NCI-H2107 (cell line): Measurements from ENCODE around the gene RBM6.
A peak's percentile ranks its signal among the peaks of the same experiment; 100 is the strongest.
"Not testable (repeated sequence)": the region's sequence is repeated elsewhere in the genome, so short reads cannot be mapped to it uniquely, and the experiment has no call there.

Experiments
- DNase-seq: peaks from one replicate; lab custom pipeline; 2025; lab: John Stamatoyannopoulos, UW

RBM6 gene

DNA sequence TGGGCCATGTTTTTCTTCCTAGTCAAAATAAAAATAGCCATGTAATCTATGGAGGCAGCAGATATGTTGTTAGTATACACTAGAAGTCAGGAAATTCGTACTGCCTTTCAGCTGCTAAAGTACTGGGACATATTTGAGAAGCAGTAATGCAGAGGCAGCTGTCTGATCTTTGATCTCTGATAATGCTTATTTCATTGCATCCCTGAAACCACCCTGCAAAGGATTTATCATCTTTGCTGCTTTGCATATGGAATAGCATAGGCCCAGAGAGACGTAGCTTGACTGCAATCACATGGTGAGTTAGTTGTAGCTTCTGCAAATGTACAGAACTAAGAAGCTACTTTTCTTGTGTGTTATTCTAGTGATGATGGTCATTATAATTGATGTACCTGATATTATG lies 52.4 kb downstream of the RBM6 start:
- no peak for DNase-seq

DNA sequence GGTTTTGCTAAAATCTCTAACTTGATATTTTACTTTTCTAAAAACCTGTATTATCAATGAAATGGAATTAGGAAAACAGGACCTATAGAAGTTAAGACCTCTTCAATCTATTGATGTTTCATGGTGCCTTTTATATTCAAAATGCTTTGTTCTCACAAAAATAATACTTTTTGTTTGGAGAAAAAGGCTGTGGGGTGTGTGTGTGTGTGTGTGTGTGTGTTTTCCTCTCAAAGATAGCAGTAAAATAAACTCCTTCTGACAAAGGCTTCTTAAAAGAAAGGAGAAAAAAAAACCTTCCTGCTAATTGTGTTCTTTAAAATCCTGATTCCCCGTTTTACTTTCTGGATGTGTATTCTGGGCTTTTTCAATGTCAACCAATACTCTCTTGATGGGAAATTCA lies 54.5 kb downstream of the RBM6 start:
- no peak for DNase-seq

DNA sequence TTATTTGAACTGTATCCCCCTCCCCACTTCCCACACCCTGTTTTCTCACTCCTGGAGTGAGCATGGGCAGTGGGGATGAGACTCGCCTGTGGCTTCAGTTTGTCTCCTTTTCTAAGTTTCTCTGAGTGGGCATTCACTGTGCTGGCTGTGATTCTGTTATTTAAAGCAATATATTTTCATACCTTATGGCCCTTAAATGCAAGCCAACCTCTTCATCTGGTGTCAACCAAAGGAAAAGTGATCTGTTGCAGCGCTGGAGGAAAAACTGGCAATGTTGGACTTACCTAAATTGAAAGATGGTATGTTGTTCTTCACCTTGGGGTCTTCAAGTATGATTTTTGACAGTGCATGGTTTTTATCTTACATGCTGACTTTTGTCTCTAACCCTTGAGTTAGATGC lies 56.1 kb downstream of the RBM6 start:
- DNase-seq, result no peak

- DNase-seq, result no peak
Observed at GRCh38 chr3:49997862-49998261, 57.9 kb downstream of the RBM6 start.

GRCh38 chr3:49998326-49998725 lies 58.4 kb downstream of the RBM6 start:
- DNase-seq, result no peak

DNA sequence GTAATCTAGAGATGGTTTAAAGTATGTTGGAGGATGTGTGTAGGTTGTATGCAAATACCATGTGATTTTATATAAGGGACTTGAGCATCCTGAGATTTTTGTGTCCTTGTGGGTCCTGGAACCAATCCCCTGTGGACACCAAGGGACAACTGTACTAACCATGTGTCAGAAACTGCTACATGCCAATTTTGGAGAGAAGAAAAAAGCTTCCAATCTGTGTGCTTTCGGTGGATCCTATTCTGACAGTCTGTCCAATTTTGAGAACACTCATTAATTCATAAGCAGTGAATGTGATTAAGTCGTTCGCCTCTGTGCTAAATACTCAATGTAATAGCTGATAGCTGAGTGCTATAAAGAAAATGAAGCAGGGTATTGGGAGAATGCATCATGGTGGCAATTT lies 61.6 kb downstream of the RBM6 start:
- DNase-seq, result no peak

- no peak for DNase-seq
Observed at GRCh38 chr3:50003216-50003615, 63.3 kb downstream of the RBM6 start.

GRCh38 chr3:50003824-50004223 lies 63.9 kb downstream of the RBM6 start:
- DNase-seq, result no peak

GRCh38 chr3:50008931-50009330 lies 69.0 kb downstream of the RBM6 start:
- no peak for DNase-seq

GRCh38 chr3:50010959-50011358 lies 71.0 kb downstream of the RBM6 start:
- DNase-seq, result no peak

- DNase-seq, result no peak
Observed at GRCh38 chr3:50015918-50016317, 76.0 kb downstream of the RBM6 start.

DNA sequence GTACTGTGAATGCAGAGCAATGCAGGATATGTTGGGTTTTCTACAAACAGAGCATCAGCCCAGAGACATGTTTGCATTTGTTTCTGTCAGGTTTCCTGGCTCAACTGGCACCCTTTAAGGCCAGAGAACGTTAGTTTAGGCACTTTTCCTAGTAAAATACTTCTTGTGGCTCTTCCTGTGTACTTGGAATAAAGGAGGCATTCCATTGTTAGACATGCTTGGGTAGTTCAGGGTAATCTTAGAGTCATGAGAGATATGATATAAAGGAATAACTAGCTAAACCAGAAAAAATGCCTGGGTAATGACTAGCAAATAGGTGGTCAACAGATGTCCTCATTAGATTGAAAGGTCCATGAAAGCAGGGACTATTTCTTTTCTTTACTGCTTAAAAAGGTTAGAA lies 88.4 kb downstream of the RBM6 start:
- no peak for DNase-seq

DNA sequence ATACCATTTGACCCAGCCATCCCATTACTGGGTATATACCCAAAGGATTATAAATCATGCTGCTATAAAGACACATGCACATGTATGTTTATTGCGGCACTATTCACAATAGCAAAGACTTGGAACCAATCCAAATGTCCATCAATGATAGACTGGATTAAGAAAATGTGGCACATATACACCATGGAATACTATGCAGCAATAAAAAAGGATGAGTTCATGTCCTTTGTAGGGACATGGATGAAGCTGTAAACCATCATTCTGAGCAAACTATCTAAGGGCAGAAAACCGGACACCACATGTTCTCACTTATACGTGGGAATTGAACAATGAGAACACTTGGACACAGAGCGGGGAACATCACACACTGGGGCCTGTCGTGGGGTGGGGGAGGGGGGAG lies 91.3 kb downstream of the RBM6 start:
- not testable (repeated sequence) for DNase-seq

DNA sequence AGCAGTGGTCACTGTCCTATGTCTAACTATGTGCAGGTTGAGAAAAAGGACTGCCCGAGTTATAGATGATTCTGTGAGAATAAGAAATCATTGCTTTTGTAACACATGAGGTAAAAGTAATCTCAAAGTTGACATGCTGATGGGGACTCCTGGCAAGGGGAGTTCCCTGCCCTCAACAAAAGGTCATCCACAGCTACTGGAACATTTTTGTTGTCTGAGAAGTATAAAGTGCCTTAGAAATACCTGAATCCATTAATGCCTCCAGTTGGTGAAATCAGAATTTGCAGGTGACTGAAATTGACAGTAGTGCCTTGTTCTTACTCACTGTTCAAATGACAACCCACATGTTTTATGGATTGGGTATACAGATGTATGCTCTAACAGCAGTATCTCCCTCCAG lies 105.0 kb downstream of the RBM6 start:
- DNase-seq, result no peak

DNA sequence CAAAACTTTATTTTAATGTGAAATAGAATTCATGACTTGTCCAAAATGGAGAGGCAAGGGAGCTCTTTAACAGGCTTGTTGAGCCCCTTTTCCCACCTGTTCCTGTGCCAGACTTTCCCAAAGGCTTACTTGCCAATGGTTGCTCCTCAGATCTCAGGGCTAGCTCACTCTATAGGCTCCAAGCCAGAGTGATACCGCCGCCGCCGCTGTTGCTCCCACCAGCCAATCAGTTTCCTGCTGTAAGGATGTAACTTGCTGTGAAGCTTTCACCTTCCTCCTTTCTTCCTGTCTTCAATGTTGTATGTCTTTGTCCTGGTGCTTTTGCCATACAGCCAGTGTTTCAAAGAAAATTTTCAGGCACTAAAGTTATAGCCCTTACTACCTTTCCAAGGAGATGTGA lies 107.5 kb downstream of the RBM6 start:
- no peak for DNase-seq

- no peak for DNase-seq
Observed at GRCh38 chr3:50050361-50050760, 110.4 kb downstream of the RBM6 start.

GRCh38 chr3:50057756-50058155 lies 117.8 kb downstream of the RBM6 start:
- DNase-seq, result no peak

DNA sequence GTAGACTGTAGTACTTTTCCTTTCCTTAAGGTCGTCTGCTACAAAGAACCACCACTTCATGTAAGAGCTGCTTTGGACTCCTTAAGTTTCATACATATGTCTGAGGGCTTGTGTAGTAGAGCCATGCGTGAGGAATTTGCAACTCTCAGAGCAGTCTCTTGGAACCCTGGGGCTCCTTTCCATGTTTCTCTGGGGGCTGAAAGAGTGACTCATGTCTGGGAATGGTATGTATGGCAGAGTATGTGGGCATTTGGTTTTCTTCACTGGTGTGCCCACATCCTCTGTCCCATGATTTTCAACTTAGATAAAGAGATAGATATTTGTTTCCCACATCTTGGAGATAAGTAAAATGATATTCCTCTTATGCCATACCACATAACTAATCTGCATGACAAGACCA lies 128.2 kb downstream of the RBM6 start:
- no peak for DNase-seq

DNA sequence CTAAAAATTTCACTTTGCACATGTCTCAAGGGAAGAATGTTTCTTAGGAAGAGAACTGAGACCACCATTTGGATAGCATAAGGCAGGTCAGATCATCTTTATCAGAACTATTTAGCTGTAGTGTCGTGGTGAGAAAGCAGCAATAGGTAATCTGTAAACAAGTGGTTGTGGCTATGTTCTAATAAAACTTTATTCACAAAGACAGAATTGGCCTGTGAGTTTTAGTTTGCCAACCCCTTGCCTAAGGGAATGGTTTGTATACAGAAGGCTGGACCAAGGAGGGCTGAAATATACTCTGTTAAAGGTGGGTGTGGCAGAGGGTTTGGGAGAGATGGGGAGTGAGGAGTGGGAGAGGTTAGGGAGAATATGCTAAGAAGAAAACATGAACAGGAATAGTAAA lies 138.1 kb downstream of the RBM6 start:
- DNase-seq, result no peak

DNA sequence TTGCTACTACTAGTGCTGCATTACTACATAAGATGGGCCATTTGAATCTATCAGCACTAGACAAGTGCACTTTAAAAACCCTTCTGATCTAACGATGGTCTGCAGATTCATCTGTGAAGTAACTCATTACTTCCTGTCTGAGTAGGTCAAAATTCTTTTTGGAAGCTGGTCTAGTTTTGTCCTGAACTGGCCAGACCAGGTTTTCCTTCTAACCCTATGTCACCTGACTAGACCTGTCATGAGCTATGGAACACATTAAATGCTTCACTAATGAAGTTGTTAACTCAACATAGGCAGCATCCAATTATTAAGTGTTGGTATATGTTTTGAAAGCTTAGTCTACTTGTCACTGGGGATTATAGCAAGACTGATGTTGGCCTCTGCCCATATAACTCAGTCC lies 138.7 kb downstream of the RBM6 start:
- no peak for DNase-seq

DNA sequence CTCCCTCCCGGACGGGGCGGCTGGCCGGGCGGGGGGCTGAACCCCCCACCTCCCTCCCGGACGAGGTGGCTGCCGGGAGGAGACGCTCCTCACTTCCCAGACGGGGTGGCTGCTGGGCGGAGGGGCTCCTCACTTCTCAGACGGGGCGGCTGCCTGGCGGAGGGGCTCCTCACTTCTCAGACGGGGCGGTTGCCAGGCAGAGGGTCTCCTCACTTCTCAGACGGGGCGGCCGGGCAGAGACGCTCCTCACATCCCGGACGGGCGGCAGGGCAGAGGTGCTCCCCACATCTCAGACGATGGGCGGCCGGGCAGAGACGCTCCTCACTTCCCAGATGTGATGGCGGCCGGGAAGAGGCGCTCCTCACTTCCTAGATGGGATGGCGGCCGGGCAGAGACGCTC lies 145.0 kb downstream of the RBM6 start:
- not testable (repeated sequence) for DNase-seq

GRCh38 chr3:50088725-50089608 lies 149.0 kb downstream of the RBM6 start, which contains the start of gene RBM5:
RBM5 (plus strand) TSS chr3:50088919; CDS start chr3:50090435, 1,516 bp downstream.
- DNase-seq, result peak; percentile 39

DNA sequence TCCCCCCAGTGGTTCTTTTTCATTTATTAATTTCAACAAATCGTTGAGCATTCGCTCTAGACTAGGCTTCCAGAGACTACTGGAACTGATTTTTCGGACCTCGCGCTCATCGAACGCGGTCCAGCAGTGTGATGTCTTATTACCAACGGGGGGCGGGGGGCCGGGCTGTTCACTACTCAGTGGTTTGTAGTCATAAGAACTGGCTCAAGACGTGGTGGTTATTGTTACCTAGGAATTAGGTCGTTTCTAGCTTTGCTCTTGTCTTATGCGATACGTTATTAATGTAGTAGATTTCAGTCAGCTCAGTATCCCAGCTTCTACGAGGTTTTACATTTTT lies 149.6 kb downstream of the RBM6 start:
- DNase-seq, result no peak

DNA sequence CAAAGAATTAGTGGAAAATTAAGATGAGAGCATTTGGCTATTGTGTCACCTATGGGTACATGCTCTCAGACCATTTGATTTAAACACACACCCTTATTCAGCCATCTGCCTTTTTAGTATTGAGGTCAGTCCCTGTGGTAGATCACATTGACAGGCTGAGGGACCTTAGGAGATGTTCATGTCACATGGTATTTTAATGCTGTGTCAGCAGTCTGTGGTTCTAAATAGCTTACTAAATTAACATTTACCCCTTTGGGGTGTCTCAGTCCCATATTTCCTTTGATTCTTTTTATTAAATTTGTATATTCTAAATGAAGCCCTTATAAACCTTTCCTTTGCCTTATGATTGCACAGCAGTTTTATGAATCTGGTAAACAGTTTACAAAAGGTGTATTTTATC lies 151.0 kb downstream of the RBM6 start:
- no peak for DNase-seq
